K562 (cell line): Measurements from ENCODE around the gene SIRT4. TPM values are rescaled to one million over a fixed set of nuclear protein-coding genes. Genes with fewer than 3 reads are reported as not detected.

Experiments
- CEBPG ChIP-seq, 3 experiments: fragments of 200-800 bp in 1 of 3; sonication (Bioruptor generic) in 1 of 3; sonication (generic) in 1 of 3; formaldehyde crosslinking in 1 of 3; IDR thresholded peaks in 2 of 3; conservative IDR thresholded peaks in 1 of 3; 2 replicates each; pipeline versions ENCODE4 v1.6.1 to v1.8.0; 2016 to 2022; ENCODE audit warnings: missing compliant biosample characterization in 2 of 3, missing genetic modification characterization in 2 of 3, mild to moderate bottlenecking in 1 of 3, missing genetic modification reagents in 1 of 3
- DIDO1 ChIP-seq: fragments of 450-650 bp; IDR thresholded peaks from 2 replicates; pipeline ENCODE4 v1.6.1; 2016; ENCODE audit warnings: low read depth, missing biosample characterization, missing genetic modification characterization
- ELF1 ChIP-seq: fragments of 200-800 bp; sonication (Bioruptor generic); IDR thresholded peaks from 2 replicates; pipeline ENCODE4 v1.6.1; 2016; ENCODE audit warnings: missing genetic modification characterization, missing compliant biosample characterization
- HDAC8 ChIP-seq: fragments of 450-650 bp; IDR thresholded peaks from 2 replicates; pipeline ENCODE4 v1.6.1; 2016; ENCODE audit warnings: mild to moderate bottlenecking, missing genetic modification characterization, moderate library complexity, missing compliant biosample characterization
- HDGF ChIP-seq: fragments of 450-650 bp; IDR thresholded peaks from 2 replicates; pipeline ENCODE4 v1.6.1; 2016
- MEF2D ChIP-seq: conservative IDR thresholded peaks from 2 replicates; pipeline ENCODE4 v1.6.1; 2016; ENCODE audit warnings: low read depth, missing genetic modification characterization, missing compliant biosample characterization
- NCOA4 ChIP-seq: fragments of 450-650 bp; IDR thresholded peaks from 2 replicates; pipeline ENCODE4 v1.6.1; 2018; ENCODE audit warnings: mild to moderate bottlenecking; ENCODE audit not compliant: partially characterized antibody
- RCOR1 ChIP-seq, 2 experiments: IDR thresholded peaks; 2 replicates each; pipeline ENCODE4 v1.6.1; 2012; ENCODE audit warnings: low read depth in 2 of 2, low read length in 2 of 2, borderline replicate concordance in 1 of 2, improper control_type of control experiment in 1 of 2
- SLC30A9 ChIP-seq: fragments of 250-450 bp; sonication (Bioruptor Pico); IDR thresholded peaks from 2 replicates; pipeline ENCODE4 v1.8.0; 2022; ENCODE audit warnings: mild to moderate bottlenecking, moderate library complexity
- SP2 ChIP-seq: IDR thresholded peaks from 2 replicates; pipeline ENCODE4 v1.6.1; 2011; ENCODE audit warnings: mild to moderate bottlenecking, low read depth, low read length, moderate library complexity; ENCODE audit not compliant: poor library complexity, severe bottlenecking; ENCODE audit errors: extremely low read depth
- ZFPM2 ChIP-seq: fragments of 250-450 bp; sonication (Bioruptor Pico); IDR thresholded peaks from 2 replicates; pipeline ENCODE4 v1.5.1; 2022; ENCODE audit warnings: mild to moderate bottlenecking
- ZNF274 ChIP-seq: IDR thresholded peaks from 2 replicates; pipeline ENCODE4 v1.6.1; 2011; ENCODE audit warnings: low read depth, mild to moderate bottlenecking, low read length, moderate library complexity, borderline replicate concordance
- ZNF79 ChIP-seq: fragments of 250-450 bp; sonication (Bioruptor Pico); IDR thresholded peaks from 2 replicates; pipeline ENCODE4 v1.4.0; 2020; ENCODE audit warnings: low read depth, mild to moderate bottlenecking, moderate library complexity
- polyA plus RNA-seq, 8 experiments: library from polyadenylated mRNA; depleted of rRNA in 4 of 8; stranded (reverse) in 5 of 8; unstranded in 3 of 8; fragments of >200 nt; fragmentation: Nextera tagmentation in 2 of 8; fragmentation: Illumina TruSeq in 1 of 8; extraction: Ambion mirVana in 2 of 8; extraction: Trizol in 1 of 8; gene quantifications; 2 replicates each; pipeline versions ENCODE4 v1.2.1 to v1.2.3, GENCODE V29; 2011 to 2014; ENCODE audit warnings: inconsistent platforms in 1 of 8, missing spikeins in 1 of 8
- total RNA-seq, 7 experiments: library from RNA; depleted of rRNA in 6 of 7; stranded (reverse); fragments of >200 nt in 6 of 7; fragmentation: Illumina TruSeq in 2 of 7; extraction: Trizol in 2 of 7; gene quantifications; 2 replicates each; pipeline versions ENCODE4 v1.2.1 to v1.2.3, GENCODE V29; 2011 to 2021; ENCODE audit warnings: low replicate concordance in 1 of 7
- TF ChIP-seq, protein P1 (sequence below): fragments of 200-600 bp; sonication (generic); IDR thresholded peaks from one replicate; pipeline ENCODE4 v1.6.1; 2012; ENCODE audit warnings: mild to moderate bottlenecking, low read depth, low read length, inconsistent platforms
- TF ChIP-seq, protein P2 (sequence below): fragments of 250-450 bp; sonication (Bioruptor Pico); IDR thresholded peaks from 2 replicates; pipeline ENCODE4 v1.8.0; 2021; ENCODE audit warnings: moderate library complexity, mild to moderate bottlenecking, inconsistent platforms

SIRT4 gene
- total and polyA plus RNA-seq, 9 of the 15 experiments (the other 6 are each of a cell fraction or from before 2014, with no cell fraction given), result 0.86 to 5.2 (median 2.4) TPM

DNA sequence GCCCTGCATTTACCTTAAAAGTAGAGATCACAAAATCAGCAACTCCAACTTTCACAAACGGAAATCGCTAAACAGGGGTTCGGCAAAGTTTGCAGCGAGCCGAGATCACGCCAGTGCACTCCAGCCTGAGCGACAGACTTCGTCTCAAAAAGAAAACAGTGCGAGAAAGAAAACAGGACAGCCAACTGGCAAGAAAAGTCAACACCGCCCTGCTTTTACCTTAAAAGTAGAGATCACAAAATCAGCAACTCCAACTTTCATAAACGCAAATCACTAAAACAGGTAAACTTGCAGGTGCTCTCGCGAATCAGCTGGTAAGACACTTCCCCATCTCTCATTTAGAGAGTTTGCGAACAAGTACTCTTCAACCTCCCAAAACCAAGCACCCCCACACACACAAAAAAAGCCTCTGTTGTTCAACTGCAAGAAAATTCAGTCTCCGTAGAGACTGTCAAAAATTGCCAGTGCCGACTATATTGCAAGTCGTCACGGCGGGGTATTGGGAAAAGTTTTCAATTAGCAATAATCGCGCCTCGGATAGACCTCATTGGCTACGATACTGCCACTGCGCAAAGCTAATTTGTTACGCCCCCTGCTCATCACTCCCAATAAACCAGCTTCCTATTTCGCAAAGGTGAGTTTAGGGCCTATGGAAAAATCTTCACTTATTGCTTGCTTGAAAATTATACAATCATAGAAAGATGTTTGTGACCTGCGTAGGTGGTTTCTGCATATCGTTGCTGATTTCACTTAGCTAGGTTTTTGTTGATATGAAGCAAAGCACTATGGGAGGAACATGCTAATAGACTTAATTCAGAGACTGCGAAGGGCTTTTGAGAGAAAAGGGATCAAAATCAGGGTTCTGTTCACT is 9.2 kb upstream of the SIRT4 start, which contains the start of gene RNU4-1 (continued):
- TF ChIP-seq, protein P1, sequence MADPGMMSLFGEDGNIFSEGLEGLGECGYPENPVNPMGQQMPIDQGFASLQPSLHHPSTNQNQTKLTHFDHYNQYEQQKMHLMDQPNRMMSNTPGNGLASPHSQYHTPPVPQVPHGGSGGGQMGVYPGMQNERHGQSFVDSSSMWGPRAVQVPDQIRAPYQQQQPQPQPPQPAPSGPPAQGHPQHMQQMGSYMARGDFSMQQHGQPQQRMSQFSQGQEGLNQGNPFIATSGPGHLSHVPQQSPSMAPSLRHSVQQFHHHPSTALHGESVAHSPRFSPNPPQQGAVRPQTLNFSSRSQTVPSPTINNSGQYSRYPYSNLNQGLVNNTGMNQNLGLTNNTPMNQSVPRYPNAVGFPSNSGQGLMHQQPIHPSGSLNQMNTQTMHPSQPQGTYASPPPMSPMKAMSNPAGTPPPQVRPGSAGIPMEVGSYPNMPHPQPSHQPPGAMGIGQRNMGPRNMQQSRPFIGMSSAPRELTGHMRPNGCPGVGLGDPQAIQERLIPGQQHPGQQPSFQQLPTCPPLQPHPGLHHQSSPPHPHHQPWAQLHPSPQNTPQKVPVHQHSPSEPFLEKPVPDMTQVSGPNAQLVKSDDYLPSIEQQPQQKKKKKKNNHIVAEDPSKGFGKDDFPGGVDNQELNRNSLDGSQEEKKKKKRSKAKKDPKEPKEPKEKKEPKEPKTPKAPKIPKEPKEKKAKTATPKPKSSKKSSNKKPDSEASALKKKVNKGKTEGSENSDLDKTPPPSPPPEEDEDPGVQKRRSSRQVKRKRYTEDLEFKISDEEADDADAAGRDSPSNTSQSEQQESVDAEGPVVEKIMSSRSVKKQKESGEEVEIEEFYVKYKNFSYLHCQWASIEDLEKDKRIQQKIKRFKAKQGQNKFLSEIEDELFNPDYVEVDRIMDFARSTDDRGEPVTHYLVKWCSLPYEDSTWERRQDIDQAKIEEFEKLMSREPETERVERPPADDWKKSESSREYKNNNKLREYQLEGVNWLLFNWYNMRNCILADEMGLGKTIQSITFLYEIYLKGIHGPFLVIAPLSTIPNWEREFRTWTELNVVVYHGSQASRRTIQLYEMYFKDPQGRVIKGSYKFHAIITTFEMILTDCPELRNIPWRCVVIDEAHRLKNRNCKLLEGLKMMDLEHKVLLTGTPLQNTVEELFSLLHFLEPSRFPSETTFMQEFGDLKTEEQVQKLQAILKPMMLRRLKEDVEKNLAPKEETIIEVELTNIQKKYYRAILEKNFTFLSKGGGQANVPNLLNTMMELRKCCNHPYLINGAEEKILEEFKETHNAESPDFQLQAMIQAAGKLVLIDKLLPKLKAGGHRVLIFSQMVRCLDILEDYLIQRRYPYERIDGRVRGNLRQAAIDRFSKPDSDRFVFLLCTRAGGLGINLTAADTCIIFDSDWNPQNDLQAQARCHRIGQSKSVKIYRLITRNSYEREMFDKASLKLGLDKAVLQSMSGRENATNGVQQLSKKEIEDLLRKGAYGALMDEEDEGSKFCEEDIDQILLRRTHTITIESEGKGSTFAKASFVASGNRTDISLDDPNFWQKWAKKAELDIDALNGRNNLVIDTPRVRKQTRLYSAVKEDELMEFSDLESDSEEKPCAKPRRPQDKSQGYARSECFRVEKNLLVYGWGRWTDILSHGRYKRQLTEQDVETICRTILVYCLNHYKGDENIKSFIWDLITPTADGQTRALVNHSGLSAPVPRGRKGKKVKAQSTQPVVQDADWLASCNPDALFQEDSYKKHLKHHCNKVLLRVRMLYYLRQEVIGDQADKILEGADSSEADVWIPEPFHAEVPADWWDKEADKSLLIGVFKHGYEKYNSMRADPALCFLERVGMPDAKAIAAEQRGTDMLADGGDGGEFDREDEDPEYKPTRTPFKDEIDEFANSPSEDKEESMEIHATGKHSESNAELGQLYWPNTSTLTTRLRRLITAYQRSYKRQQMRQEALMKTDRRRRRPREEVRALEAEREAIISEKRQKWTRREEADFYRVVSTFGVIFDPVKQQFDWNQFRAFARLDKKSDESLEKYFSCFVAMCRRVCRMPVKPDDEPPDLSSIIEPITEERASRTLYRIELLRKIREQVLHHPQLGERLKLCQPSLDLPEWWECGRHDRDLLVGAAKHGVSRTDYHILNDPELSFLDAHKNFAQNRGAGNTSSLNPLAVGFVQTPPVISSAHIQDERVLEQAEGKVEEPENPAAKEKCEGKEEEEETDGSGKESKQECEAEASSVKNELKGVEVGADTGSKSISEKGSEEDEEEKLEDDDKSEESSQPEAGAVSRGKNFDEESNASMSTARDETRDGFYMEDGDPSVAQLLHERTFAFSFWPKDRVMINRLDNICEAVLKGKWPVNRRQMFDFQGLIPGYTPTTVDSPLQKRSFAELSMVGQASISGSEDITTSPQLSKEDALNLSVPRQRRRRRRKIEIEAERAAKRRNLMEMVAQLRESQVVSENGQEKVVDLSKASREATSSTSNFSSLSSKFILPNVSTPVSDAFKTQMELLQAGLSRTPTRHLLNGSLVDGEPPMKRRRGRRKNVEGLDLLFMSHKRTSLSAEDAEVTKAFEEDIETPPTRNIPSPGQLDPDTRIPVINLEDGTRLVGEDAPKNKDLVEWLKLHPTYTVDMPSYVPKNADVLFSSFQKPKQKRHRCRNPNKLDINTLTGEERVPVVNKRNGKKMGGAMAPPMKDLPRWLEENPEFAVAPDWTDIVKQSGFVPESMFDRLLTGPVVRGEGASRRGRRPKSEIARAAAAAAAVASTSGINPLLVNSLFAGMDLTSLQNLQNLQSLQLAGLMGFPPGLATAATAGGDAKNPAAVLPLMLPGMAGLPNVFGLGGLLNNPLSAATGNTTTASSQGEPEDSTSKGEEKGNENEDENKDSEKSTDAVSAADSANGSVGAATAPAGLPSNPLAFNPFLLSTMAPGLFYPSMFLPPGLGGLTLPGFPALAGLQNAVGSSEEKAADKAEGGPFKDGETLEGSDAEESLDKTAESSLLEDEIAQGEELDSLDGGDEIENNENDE, result no peak
- TF ChIP-seq DIDO1 (tag), result no peak
- TF ChIP-seq ZNF79 (CRISPR knock-in tag), result no peak
- no peak for TF ChIP-seq SLC30A9 (CRISPR knock-in tag)
- TF ChIP-seq ZNF274, result 0 out of 2 replicates have a peak, but pooled peaks have one; percentile 43
- peak; percentile 70 for TF ChIP-seq NCOA4
- no peak for TF ChIP-seq SP2
- peak; percentile 63; the same call in 1 of the 2 replicates for TF ChIP-seq ELF1 (tag)
- TF ChIP-seq MEF2D (tag), result 0 out of 2 replicates have a peak, but pooled peaks have one; percentile 10
- TF ChIP-seq RCOR1 (IDR thresholded peaks at IDR 0.05; ENCODE audit: borderline replicate concordance in 1 of 2, low read depth in 2 of 2, low read length in 2 of 2), result peak; percentile 4 to 16; a peak in 1 of 4 replicates
- TF ChIP-seq CEBPG (CRISPR knock-in tag; IDR thresholded peaks at IDR 0.05), result peak; percentile 51; the same call in 1 of the 2 replicates
- peak in 1 of 2 experiments; percentile 39; a peak in 1 of 4 replicates for TF ChIP-seq CEBPG (tag; conservative IDR thresholded peaks at IDR 0.05 in 1 of 2, IDR thresholded peaks at IDR 0.05 in 1 of 2)
- TF ChIP-seq HDGF, result no peak
- TF ChIP-seq ZFPM2, result no peak
- no peak for TF ChIP-seq HDAC8 (tag)
- TF ChIP-seq, protein P2, sequence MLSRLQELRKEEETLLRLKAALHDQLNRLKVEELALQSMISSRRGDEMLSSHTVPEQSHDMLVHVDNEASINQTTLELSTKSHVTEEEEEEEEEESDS (CRISPR knock-in tag), result peak; percentile 97
